Vagina (tissue), 2 donors: ENCODE results near the gene DYSF. TPM values are rescaled to one million over a fixed set of nuclear protein-coding genes. Genes with fewer than 3 reads are reported as not detected.

Experiments
- DNase-seq, 2 donors: peaks; one replicate each; pipeline ENCODE4 v3.0.0-alpha.2; 2017; ENCODE audit errors: extremely low spot score in 2 of 2
- H3K27ac ChIP-seq: fragments of 200-600 bp; sonication (generic); one replicate; pipeline ENCODE4 v1.5.1; 2019
- H3K27me3 ChIP-seq: fragments of 200-600 bp; sonication (generic); one replicate; pipeline ENCODE4 v1.5.1; 2019
- H3K36me3 ChIP-seq, 2 donors: fragments of 200-600 bp; sonication (generic); one replicate each; pipeline ENCODE4 v1.5.1; 2017 to 2019
- H3K4me1 ChIP-seq: fragments of 200-600 bp; sonication (generic); one replicate; pipeline ENCODE4 v1.5.1; 2019
- H3K4me3 ChIP-seq, 2 donors: fragments of 200-600 bp; sonication (generic); 1 replicate in 1 of 2; 2 replicates in 1 of 2; pipeline ENCODE4 v1.5.1; 2016 to 2019
- H3K9me3 ChIP-seq: fragments of 200-600 bp; sonication (generic); one replicate; pipeline ENCODE4 v1.5.1; 2019
- CTCF ChIP-seq, 3 experiments: fragments of 450-650 bp in 2 of 3; fragments of 200-600 bp in 1 of 3; sonication (generic) in 1 of 3; IDR thresholded peaks; one replicate each; pipeline ENCODE4 v1.5.1; 2017 to 2019; ENCODE audit warnings: antibody characterized with exemption in 3 of 3, mild to moderate bottlenecking in 2 of 3, moderate library complexity in 2 of 3
- POLR2A ChIP-seq, 2 donors: fragments of 450-650 bp; IDR thresholded peaks; one replicate each; pipeline ENCODE4 v1.6.1; 2017; ENCODE audit warnings: antibody characterized with exemption in 2 of 2, mild to moderate bottlenecking in 2 of 2, moderate library complexity in 2 of 2
- POLR2AphosphoS5 ChIP-seq, 2 donors: sonication (generic); formaldehyde crosslinking; IDR thresholded peaks; one replicate each; pipeline ENCODE4 v1.9.0; 2017; ENCODE audit warnings: antibody characterized with exemption in 2 of 2, mild to moderate bottlenecking in 2 of 2, low read depth in 1 of 2; ENCODE audit not compliant: insufficient read depth in 1 of 2
- intact Hi-C: fragments of 100-400 bp; cut with DNase I; formaldehyde crosslinking; loops from one replicate; pipeline ENCODE4 v1.15.1; 2023
- total RNA-seq: library from RNA; depleted of rRNA; stranded (reverse); fragments of >200 nt; gene quantifications from one replicate; pipeline ENCODE4 v1.2.3, GENCODE V29; 2016

DYSF gene
- total RNA-seq, 1 donor from 2014 or later = 10.1 TPM

- Histone ChIP-seq H3K9me3 (no peaks in the 10 kb centered on the region), H3K4me1 (no peaks in the 10 kb centered on the region), H3K27ac (no peak overlapping the region), H3K4me3 (no peak overlapping the region), H3K36me3 (no peaks in the 10 kb centered on the region), H3K27me3 (no peaks in the 10 kb centered on the region)
- no peak for DNase-seq
- TF ChIP-seq POLR2A (IDR thresholded peaks at IDR 0.05) (no peak), POLR2AphosphoS5 (IDR thresholded peaks at IDR 0.05; ENCODE audit: insufficient read depth in 1 of 2, low read depth in 1 of 2) (no peak), CTCF (IDR thresholded peaks at IDR 0.05) (no peak)
- intact Hi-C loops = no loop called here
Measured at GRCh38 chr2:71679491-71679890, 226.1 kb downstream of the DYSF start.

GRCh38 chr2:71680925-71681324, 227.6 kb downstream of the DYSF start:
- TF ChIP-seq POLR2A (IDR thresholded peaks at IDR 0.05) (no peak), POLR2AphosphoS5 (IDR thresholded peaks at IDR 0.05; ENCODE audit: insufficient read depth in 1 of 2, low read depth in 1 of 2) (no peak), CTCF (IDR thresholded peaks at IDR 0.05) (no peak)
- Histone ChIP-seq H3K27ac (no peak overlapping the region), H3K27me3 (no peaks in the 10 kb centered on the region), H3K4me1 (peaks cover 7% of the 10 kb centered on the region), H3K36me3 (no peaks in the 10 kb centered on the region), H3K4me3 (no peak overlapping the region), H3K9me3 (no peaks in the 10 kb centered on the region)
- intact Hi-C loops = no loop called here
- DNase-seq = no peak

- Histone ChIP-seq H3K9me3 (no peaks in the 10 kb centered on the region), H3K36me3 (no peaks in the 10 kb centered on the region), H3K4me1 (peaks cover 10% of the 10 kb centered on the region), H3K27ac (no peak overlapping the region), H3K27me3 (no peaks in the 10 kb centered on the region), H3K4me3 (no peak overlapping the region)
- intact Hi-C loops = no loop called here
- no peak for DNase-seq
- TF ChIP-seq CTCF (IDR thresholded peaks at IDR 0.05) = no peak
- no peak for TF ChIP-seq POLR2A (IDR thresholded peaks at IDR 0.05)
- no peak for TF ChIP-seq POLR2AphosphoS5 (IDR thresholded peaks at IDR 0.05; ENCODE audit: insufficient read depth in 1 of 2, low read depth in 1 of 2)
Measured at GRCh38 chr2:71681626-71682025, 228.3 kb downstream of the DYSF start.

- Histone ChIP-seq H3K27ac (no peak overlapping the region), H3K36me3 (no peaks in the 10 kb centered on the region), H3K27me3 (no peaks in the 10 kb centered on the region), H3K9me3 (no peaks in the 10 kb centered on the region), H3K4me1 (peaks cover 10% of the 10 kb centered on the region), H3K4me3 (no peak overlapping the region)
- TF ChIP-seq POLR2AphosphoS5 (IDR thresholded peaks at IDR 0.05; ENCODE audit: insufficient read depth in 1 of 2, low read depth in 1 of 2) (no peak), CTCF (IDR thresholded peaks at IDR 0.05) (no peak), POLR2A (IDR thresholded peaks at IDR 0.05) (no peak)
- intact Hi-C loops = no loop called here
- DNase-seq = no peak
Measured at GRCh38 chr2:71682341-71682740, 229.0 kb downstream of the DYSF start.

GRCh38 chr2:71683070-71683469, 229.7 kb downstream of the DYSF start:
- DNase-seq = no peak
- Histone ChIP-seq H3K36me3 (no peaks in the 10 kb centered on the region), H3K27ac (no peak overlapping the region), H3K27me3 (no peaks in the 10 kb centered on the region), H3K4me3 (no peak overlapping the region), H3K9me3 (no peaks in the 10 kb centered on the region), H3K4me1 (peaks cover 10% of the 10 kb centered on the region)
- intact Hi-C loops = no loop called here
- TF ChIP-seq POLR2A (IDR thresholded peaks at IDR 0.05) (no peak), POLR2AphosphoS5 (IDR thresholded peaks at IDR 0.05; ENCODE audit: insufficient read depth in 1 of 2, low read depth in 1 of 2) (no peak), CTCF (IDR thresholded peaks at IDR 0.05) (no peak)
